ENCODE measurements around the gene FLT1. TPM values are rescaled to one million over a fixed set of nuclear protein-coding genes. Genes with fewer than 3 reads are reported as not detected.

Gene FLT1
- total RNA-seq, 2 donors from 2014 or later: 3.2 to 10.3 TPM

GRCh38 chr13:28408863-28409262 is 86.1 kb downstream of the FLT1 start:
- Mint-ChIP-seq H3K27me3 (ENCODE audit: insufficient read depth) (no peaks in the 10 kb centered on the region), H3K36me3 (ENCODE audit: low read depth) (no peaks in the 10 kb centered on the region), H3K4me1 (peaks cover 32% of the 10 kb centered on the region), H3K27ac (no peak overlapping the region), H3K4me3 (no peak overlapping the region), H3K9me3 (peaks cover 3% of the 10 kb centered on the region)
- H3K4me1 ChIP-seq (ENCODE audit: control insufficient read depth, insufficient read depth, low read length): peaks cover 4% of the 10 kb centered on the region
- TF ChIP-seq CTCF (conservative IDR thresholded peaks at IDR 0.05): no peak
- no peak overlapping the region for H3K27ac ChIP-seq (ENCODE audit: low read depth, low read length)
- H3K27me3 ChIP-seq (ENCODE audit: control insufficient read depth, insufficient read depth, low read length, poor library complexity, severe bottlenecking): no peaks in the 10 kb centered on the region
- no peak for DNase-seq
- no peak overlapping the region for H3K4me3 ChIP-seq (ENCODE audit: low read length)
- no peaks in the 10 kb centered on the region for H3K36me3 ChIP-seq (ENCODE audit: control insufficient read depth, insufficient read depth, low read length)
- no peaks in the 10 kb centered on the region for H3K9me3 ChIP-seq (ENCODE audit: control insufficient read depth, low read length)
- H3K9ac ChIP-seq (ENCODE audit: extremely low read depth, low read length, poor library complexity, severe bottlenecking): no peak overlapping the region
- 78 to 100% methylated on average over 1 of the region's 1 CpG for WGBS, 2 experiments (ENCODE audit: insufficient coverage in 1 of 2, insufficient read length in 1 of 2)

- peaks cover 4% of the 10 kb centered on the region for H3K4me1 ChIP-seq (ENCODE audit: control insufficient read depth, insufficient read depth, low read length)
- Mint-ChIP-seq H3K36me3 (ENCODE audit: low read depth) (no peaks in the 10 kb centered on the region), H3K4me3 (no peak overlapping the region), H3K4me1 (peaks cover 32% of the 10 kb centered on the region), H3K27ac (peak overlapping the region; percentile 46), H3K9me3 (peaks cover 3% of the 10 kb centered on the region), H3K27me3 (ENCODE audit: insufficient read depth) (no peaks in the 10 kb centered on the region)
- no peak for DNase-seq
- no peak overlapping the region for H3K27ac ChIP-seq (ENCODE audit: low read depth, low read length)
- WGBS, 2 experiments (ENCODE audit: insufficient coverage in 1 of 2, insufficient read length in 1 of 2): 88 to 90% methylated on average over 3 to 8 of the region's 8 CpGs
- no peaks in the 10 kb centered on the region for H3K9me3 ChIP-seq (ENCODE audit: control insufficient read depth, low read length)
- no peaks in the 10 kb centered on the region for H3K36me3 ChIP-seq (ENCODE audit: control insufficient read depth, insufficient read depth, low read length)
- H3K4me3 ChIP-seq (ENCODE audit: low read length): no peak overlapping the region
- H3K9ac ChIP-seq (ENCODE audit: extremely low read depth, low read length, poor library complexity, severe bottlenecking): no peak overlapping the region
- no peak for TF ChIP-seq CTCF (conservative IDR thresholded peaks at IDR 0.05)
- H3K27me3 ChIP-seq (ENCODE audit: control insufficient read depth, insufficient read depth, low read length, poor library complexity, severe bottlenecking): no peaks in the 10 kb centered on the region
Observed at GRCh38 chr13:28408235-28408848, 86.6 kb downstream of the FLT1 start.

- Histone ChIP-seq H3K4me3 (ENCODE audit: low read length) (no peak overlapping the region), H3K27ac (ENCODE audit: low read depth, low read length) (no peak overlapping the region), H3K27me3 (ENCODE audit: control insufficient read depth, insufficient read depth, low read length, poor library complexity, severe bottlenecking) (no peaks in the 10 kb centered on the region), H3K9me3 (ENCODE audit: control insufficient read depth, low read length) (no peaks in the 10 kb centered on the region), H3K4me1 (ENCODE audit: control insufficient read depth, insufficient read depth, low read length) (peaks cover 4% of the 10 kb centered on the region), H3K36me3 (ENCODE audit: control insufficient read depth, insufficient read depth, low read length) (no peaks in the 10 kb centered on the region), H3K9ac (ENCODE audit: extremely low read depth, low read length, poor library complexity, severe bottlenecking) (no peak overlapping the region)
- DNase-seq: peak; percentile 69
- Mint-ChIP-seq H3K27ac (no peak overlapping the region), H3K9me3 (peaks cover 3% of the 10 kb centered on the region), H3K27me3 (ENCODE audit: insufficient read depth) (no peaks in the 10 kb centered on the region), H3K36me3 (ENCODE audit: low read depth) (no peaks in the 10 kb centered on the region), H3K4me3 (no peak overlapping the region), H3K4me1 (peaks cover 26% of the 10 kb centered on the region)
- TF ChIP-seq CTCF (conservative IDR thresholded peaks at IDR 0.05): no peak
- 74 to 87% methylated on average over 6 to 13 of the region's 13 CpGs for WGBS, 2 experiments (ENCODE audit: insufficient coverage in 1 of 2, insufficient read length in 1 of 2)
Observed at GRCh38 chr13:28406733-28407266, 88.1 kb downstream of the FLT1 start.
